Nephron progenitor cell (in vitro differentiated cells): Measurements from ENCODE around the gene AIDA.

Source experiments
- DNase-seq: peaks from one replicate; pipeline ENCODE4 v3.0.0; 2021
- H3K27ac Mint-ChIP-seq: 2 replicates; pipeline ENCODE4 v1.8.0; 2021; ENCODE audit warnings: mild to moderate bottlenecking, moderate library complexity, mixed read lengths
- H3K27me3 Mint-ChIP-seq: 2 replicates; pipeline ENCODE4 v1.8.0; 2021; ENCODE audit warnings: mild to moderate bottlenecking, low read depth, mixed read lengths; ENCODE audit not compliant: poor library complexity
- H3K36me3 Mint-ChIP-seq: 2 replicates; pipeline ENCODE4 v1.8.0; 2021; ENCODE audit warnings: low read depth, mixed read lengths
- H3K4me1 Mint-ChIP-seq: 2 replicates; pipeline ENCODE4 v1.8.0; 2021; ENCODE audit warnings: mixed read lengths
- H3K4me3 Mint-ChIP-seq: 2 replicates; pipeline ENCODE4 v1.8.0; 2021; ENCODE audit warnings: mild to moderate bottlenecking, moderate library complexity, mixed read lengths
- H3K9me3 Mint-ChIP-seq: 2 replicates; pipeline ENCODE4 v1.8.0; 2021; ENCODE audit warnings: mild to moderate bottlenecking, moderate library complexity, mixed read lengths
- CTCF ChIP-seq: fragments of 200-600 bp; sonication (generic); IDR thresholded peaks from 2 replicates; pipeline ENCODE4 v1.5.0; 2021; ENCODE audit warnings: antibody characterized with exemption

AIDA gene

DNA sequence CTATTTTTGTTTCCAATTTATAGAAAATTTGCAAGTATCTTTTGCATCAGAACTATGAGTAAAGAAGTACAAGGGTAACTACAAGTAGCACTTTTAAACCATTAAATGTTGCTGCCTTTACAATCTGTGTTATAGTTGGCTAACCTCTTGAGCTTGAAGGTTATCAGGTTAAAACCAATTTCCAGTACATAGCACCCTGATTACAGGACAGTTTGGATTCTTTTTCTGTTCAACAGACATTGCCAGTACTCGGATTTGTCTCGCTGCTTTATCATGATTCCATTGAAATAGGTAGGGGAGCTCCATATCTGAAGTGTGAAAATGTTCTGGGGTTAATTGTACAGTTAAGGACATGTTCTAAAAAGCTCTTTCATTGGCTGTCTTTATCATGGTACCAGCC lies 54.4 kb downstream of the AIDA start:
- Mint-ChIP-seq H3K4me1 (no peaks in the 10 kb centered on the region), H3K9me3 (no peaks in the 10 kb centered on the region), H3K27me3 (no peaks in the 10 kb centered on the region), H3K27ac (no peak overlapping the region), H3K4me3 (no peak overlapping the region), H3K36me3 (peaks cover 58% of the 10 kb centered on the region)
- TF ChIP-seq CTCF: no peak
- DNase-seq: no peak

DNA sequence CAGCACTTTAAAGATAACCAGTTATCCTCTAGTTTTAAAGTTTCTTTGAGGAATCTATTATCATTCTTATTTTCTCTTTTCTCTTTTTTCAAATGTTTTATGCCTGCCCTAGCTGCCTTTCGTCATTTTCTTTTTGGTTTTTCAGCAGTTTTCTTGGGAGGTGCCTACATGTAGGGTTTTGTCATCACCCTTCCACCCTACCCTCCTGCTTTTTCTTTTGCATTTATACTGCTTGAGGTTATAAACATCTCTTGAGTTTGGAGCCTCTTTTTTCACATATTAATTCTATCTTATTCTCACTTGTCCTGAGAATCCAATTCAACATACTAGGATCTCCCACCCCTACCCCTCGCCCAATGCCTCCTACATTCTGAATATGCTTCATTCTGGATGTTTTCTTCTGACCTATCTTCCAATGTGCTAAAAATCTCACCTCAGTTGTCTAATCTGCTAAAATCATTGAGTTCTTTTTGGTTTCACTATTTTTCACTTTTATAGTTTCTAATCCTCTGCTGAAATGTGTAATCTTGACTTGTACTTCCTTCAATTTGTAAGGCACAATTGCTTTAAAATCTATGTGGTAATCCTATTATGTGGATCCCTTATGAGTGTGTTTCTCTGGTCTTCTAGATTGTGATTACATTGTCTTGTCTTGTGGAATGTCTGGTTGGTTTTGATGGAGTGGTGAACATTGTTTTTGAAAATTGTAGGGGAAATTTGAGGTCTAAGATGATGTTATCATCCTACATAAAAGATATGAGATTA lies 55.7 kb downstream of the AIDA start:
- Mint-ChIP-seq H3K36me3 (peaks cover 63% of the 10 kb centered on the region), H3K27me3 (no peaks in the 10 kb centered on the region), H3K27ac (peak overlapping the region; percentile 4), H3K4me1 (no peaks in the 10 kb centered on the region), H3K4me3 (no peak overlapping the region), H3K9me3 (no peaks in the 10 kb centered on the region)
- no peak for TF ChIP-seq CTCF
- DNase-seq: no peak

GRCh38 chr1:222654849-222655248 lies 57.4 kb downstream of the AIDA start:
- no peaks in the 10 kb centered on the region for H3K4me1 Mint-ChIP-seq
- no peaks in the 10 kb centered on the region for H3K27me3 Mint-ChIP-seq
- H3K27ac Mint-ChIP-seq: no peak overlapping the region
- H3K36me3 Mint-ChIP-seq: peaks cover 58% of the 10 kb centered on the region
- H3K9me3 Mint-ChIP-seq: no peaks in the 10 kb centered on the region
- no peak for TF ChIP-seq CTCF
- no peak overlapping the region for H3K4me3 Mint-ChIP-seq
- no peak for DNase-seq

- no peak for DNase-seq
- Mint-ChIP-seq H3K4me3 (no peak overlapping the region), H3K4me1 (no peaks in the 10 kb centered on the region), H3K27me3 (no peaks in the 10 kb centered on the region), H3K36me3 (peaks cover 59% of the 10 kb centered on the region), H3K27ac (no peak overlapping the region), H3K9me3 (no peaks in the 10 kb centered on the region)
- TF ChIP-seq CTCF: no peak
Measured at GRCh38 chr1:222653178-222653827, 59.0 kb downstream of the AIDA start.

- Mint-ChIP-seq H3K9me3 (no peaks in the 10 kb centered on the region), H3K4me1 (no peaks in the 10 kb centered on the region), H3K4me3 (no peak overlapping the region), H3K27me3 (no peaks in the 10 kb centered on the region), H3K27ac (no peak overlapping the region), H3K36me3 (peaks cover 56% of the 10 kb centered on the region)
- no peak for TF ChIP-seq CTCF
- no peak for DNase-seq
Measured at GRCh38 chr1:222652676-222653075, 59.6 kb downstream of the AIDA start.

DNA sequence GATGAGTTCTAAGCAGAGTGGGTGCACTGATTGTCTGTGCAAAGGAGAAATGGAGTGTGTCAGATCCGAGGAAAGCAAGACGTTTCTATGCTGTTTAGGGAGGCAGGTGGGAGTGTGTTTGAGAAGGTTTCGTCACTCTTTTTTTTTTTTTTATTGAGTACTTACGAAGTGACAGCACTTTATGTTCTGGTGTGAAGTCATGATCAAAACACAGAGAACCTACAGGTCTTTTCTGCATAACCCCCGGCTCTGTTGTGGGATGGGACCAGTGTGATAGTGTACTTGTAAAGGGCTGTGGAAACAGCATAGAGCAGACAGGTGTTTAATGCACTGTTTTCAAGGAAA lies 67.7 kb downstream of the AIDA start:
- Mint-ChIP-seq H3K27ac (peak overlapping the region; percentile 99), H3K9me3 (no peaks in the 10 kb centered on the region), H3K27me3 (no peaks in the 10 kb centered on the region), H3K4me3 (peak overlapping the region; percentile 99), H3K36me3 (peaks cover 16% of the 10 kb centered on the region), H3K4me1 (peaks cover 25% of the 10 kb centered on the region)
- no peak for DNase-seq
- TF ChIP-seq CTCF: no peak
